Measurements from ENCODE around the gene DISC1. TPM values are rescaled to one million over a fixed set of nuclear protein-coding genes. Genes with fewer than 3 reads are reported as not detected.

The DISC1 gene
- total and polyA plus RNA-seq, 2 donors (not counting 1 experiment from before 2014, with no cell fraction given), result 2.7 to 4.3 TPM

DNA sequence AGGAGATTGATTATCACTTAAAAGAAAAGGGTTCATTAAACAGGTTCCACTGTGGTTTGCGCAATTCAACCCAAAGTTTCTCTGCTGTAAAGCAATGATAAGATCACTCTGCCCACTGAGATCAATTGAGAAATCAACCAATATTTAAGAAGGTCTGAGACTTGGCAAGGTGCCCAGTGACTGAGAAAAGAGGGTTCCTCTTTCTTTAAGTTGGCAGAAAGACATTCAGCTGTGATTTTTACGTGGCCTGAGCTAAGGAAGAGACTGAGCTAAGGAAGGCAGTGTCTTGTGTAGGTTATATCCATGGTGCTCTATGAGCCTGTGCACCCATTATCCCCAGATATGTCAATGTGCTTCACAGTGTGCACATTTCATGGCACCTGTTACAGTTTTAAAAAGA, 344.1 kb downstream of the DISC1 start:
- ATAC-seq (ENCODE audit: low read depth), result no peak
- H2AFZ ChIP-seq (ENCODE audit: insufficient read depth, low read depth, low read length, poor library complexity, severe bottlenecking), result no peak overlapping the region
- H3K27me3 ChIP-seq (replicated peaks in 1 of 4; ENCODE audit: control extremely low read depth in 1 of 4, control insufficient read depth in 3 of 4, insufficient read depth in 4 of 4, low read length in 3 of 4), result no peaks in the 10 kb centered on the region
- TF ChIP-seq, protein P1, sequence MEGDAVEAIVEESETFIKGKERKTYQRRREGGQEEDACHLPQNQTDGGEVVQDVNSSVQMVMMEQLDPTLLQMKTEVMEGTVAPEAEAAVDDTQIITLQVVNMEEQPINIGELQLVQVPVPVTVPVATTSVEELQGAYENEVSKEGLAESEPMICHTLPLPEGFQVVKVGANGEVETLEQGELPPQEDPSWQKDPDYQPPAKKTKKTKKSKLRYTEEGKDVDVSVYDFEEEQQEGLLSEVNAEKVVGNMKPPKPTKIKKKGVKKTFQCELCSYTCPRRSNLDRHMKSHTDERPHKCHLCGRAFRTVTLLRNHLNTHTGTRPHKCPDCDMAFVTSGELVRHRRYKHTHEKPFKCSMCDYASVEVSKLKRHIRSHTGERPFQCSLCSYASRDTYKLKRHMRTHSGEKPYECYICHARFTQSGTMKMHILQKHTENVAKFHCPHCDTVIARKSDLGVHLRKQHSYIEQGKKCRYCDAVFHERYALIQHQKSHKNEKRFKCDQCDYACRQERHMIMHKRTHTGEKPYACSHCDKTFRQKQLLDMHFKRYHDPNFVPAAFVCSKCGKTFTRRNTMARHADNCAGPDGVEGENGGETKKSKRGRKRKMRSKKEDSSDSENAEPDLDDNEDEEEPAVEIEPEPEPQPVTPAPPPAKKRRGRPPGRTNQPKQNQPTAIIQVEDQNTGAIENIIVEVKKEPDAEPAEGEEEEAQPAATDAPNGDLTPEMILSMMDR (IDR thresholded peaks at IDR 0.05), result no peak
- no peak for TF ChIP-seq EZH2 (IDR thresholded peaks at IDR 0.05; ENCODE audit: borderline replicate concordance, insufficient read depth, low read depth, low read length, poor library complexity, severe bottlenecking)
- 20% methylated on average over 1 of the region's 2 CpGs for WGBS (ENCODE audit: insufficient coverage)
- ChIA-PET POLR2A (no interaction called here), CTCF (no interaction called here)
- intact Hi-C loops (cut with micrococcal nuclease), result no loop called here
- Mint-ChIP-seq H3K27ac (no peak overlapping the region), H3K27me3 (no peaks in the 10 kb centered on the region), H3K9me3 (ENCODE audit: insufficient read depth) (no peaks in the 10 kb centered on the region), H3K4me1 (no peaks in the 10 kb centered on the region), H3K4me3 (no peak overlapping the region)
- no peak for DNase-seq
- H4K20me1 ChIP-seq (ENCODE audit: control insufficient read depth, insufficient read depth, low read length, poor library complexity, severe bottlenecking), result no peaks in the 10 kb centered on the region
- no peak overlapping the region for H3K4me3 ChIP-seq (ENCODE audit: control extremely low read depth in 1 of 5, extremely low read depth in 1 of 5, insufficient read depth in 1 of 5, low read depth in 2 of 5, low read length in 4 of 5)
- H3K9ac ChIP-seq (ENCODE audit: low read length), result no peak overlapping the region
- no peaks in the 10 kb centered on the region for H3K9me3 ChIP-seq (ENCODE audit: control extremely low read depth in 1 of 3, control insufficient read depth in 2 of 3, insufficient read depth in 1 of 3, low read length in 2 of 3)
- no peaks in the 10 kb centered on the region for H3K4me1 ChIP-seq (ENCODE audit: control insufficient read depth in 2 of 2, insufficient read depth in 2 of 2, low read length in 2 of 2)
- no peak overlapping the region for H3K4me2 ChIP-seq (replicated peaks; ENCODE audit: low read depth, low read length, poor library complexity, severe bottlenecking)
- no peaks in the 10 kb centered on the region for H3K79me2 ChIP-seq (ENCODE audit: control insufficient read depth, insufficient read depth, low read length)
- no peaks in the 10 kb centered on the region for H3K36me3 ChIP-seq (replicated peaks in 1 of 2; ENCODE audit: control extremely low read depth in 1 of 2, control insufficient read depth in 1 of 2, extremely low read depth in 1 of 2, insufficient read depth in 2 of 2, low read length in 1 of 2)
- no peak overlapping the region for H3K27ac ChIP-seq (ENCODE audit: low read length in 2 of 2)

DNA sequence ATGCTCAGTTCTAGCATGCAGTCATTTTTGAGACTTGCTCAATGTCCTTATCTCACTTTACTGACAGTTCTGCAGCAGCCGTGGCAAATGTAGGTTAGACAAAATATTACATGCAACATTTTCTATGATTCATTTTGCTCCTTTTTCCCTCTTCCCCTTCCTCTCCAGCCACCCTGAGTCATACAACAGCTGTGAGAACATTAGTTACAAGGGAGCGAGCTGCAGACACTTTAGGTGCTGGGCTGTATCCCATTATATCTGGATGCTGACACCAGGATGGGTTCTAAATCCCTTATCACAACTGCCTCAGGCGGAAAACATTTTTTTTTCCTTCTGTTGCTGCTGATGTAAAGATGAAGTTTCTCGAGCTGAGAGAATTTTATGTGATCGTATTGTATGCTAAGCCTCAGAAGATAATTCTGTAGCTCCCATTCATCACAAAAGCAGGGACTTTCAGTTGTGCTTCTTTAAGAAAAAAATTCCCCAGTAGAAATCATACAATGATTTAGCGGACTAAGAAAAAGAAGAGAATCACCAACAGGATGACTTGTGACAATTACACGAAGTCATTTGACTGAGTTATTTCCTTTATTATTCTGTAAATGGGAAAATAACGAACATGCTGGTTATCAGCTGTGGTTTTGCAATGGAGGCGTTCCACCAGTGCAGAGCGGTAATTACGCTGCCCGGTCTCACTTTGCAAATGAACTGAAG, 345.0 kb downstream of the DISC1 start:
- Histone ChIP-seq H4K20me1 (ENCODE audit: control insufficient read depth, insufficient read depth, low read length, poor library complexity, severe bottlenecking) (no peaks in the 10 kb centered on the region), H3K4me1 (ENCODE audit: control insufficient read depth in 2 of 2, insufficient read depth in 2 of 2, low read length in 2 of 2) (no peaks in the 10 kb centered on the region), H3K4me3 (ENCODE audit: control extremely low read depth in 1 of 5, extremely low read depth in 1 of 5, insufficient read depth in 1 of 5, low read depth in 2 of 5, low read length in 4 of 5) (no peak overlapping the region), H2AFZ (ENCODE audit: insufficient read depth, low read depth, low read length, poor library complexity, severe bottlenecking) (no peak overlapping the region), H3K27ac (ENCODE audit: low read length in 2 of 2) (no peak overlapping the region), H3K9me3 (ENCODE audit: control extremely low read depth in 1 of 3, control insufficient read depth in 2 of 3, insufficient read depth in 1 of 3, low read length in 2 of 3) (no peaks in the 10 kb centered on the region), H3K27me3 (replicated peaks in 1 of 4; ENCODE audit: control extremely low read depth in 1 of 4, control insufficient read depth in 3 of 4, insufficient read depth in 4 of 4, low read length in 3 of 4) (no peaks in the 10 kb centered on the region), H3K4me2 (replicated peaks; ENCODE audit: low read depth, low read length, poor library complexity, severe bottlenecking) (no peak overlapping the region), H3K36me3 (replicated peaks in 1 of 2; ENCODE audit: control extremely low read depth in 1 of 2, control insufficient read depth in 1 of 2, extremely low read depth in 1 of 2, insufficient read depth in 2 of 2, low read length in 1 of 2) (no peaks in the 10 kb centered on the region), H3K9ac (ENCODE audit: low read length) (no peak overlapping the region), H3K79me2 (ENCODE audit: control insufficient read depth, insufficient read depth, low read length) (no peaks in the 10 kb centered on the region)
- TF ChIP-seq EZH2 (IDR thresholded peaks at IDR 0.05; ENCODE audit: borderline replicate concordance, insufficient read depth, low read depth, low read length, poor library complexity, severe bottlenecking), result no peak
- TF ChIP-seq, protein P1 (IDR thresholded peaks at IDR 0.05), result no peak
- intact Hi-C loops (cut with micrococcal nuclease), result no loop called here
- ATAC-seq (ENCODE audit: low read depth), result no peak
- ChIA-PET CTCF (no interaction called here), POLR2A (no interaction called here)
- Mint-ChIP-seq H3K27ac (no peak overlapping the region), H3K4me3 (no peak overlapping the region), H3K4me1 (no peaks in the 10 kb centered on the region), H3K27me3 (no peaks in the 10 kb centered on the region), H3K9me3 (ENCODE audit: insufficient read depth) (peaks cover 2% of the 10 kb centered on the region)
- DNase-seq, result no peak
- WGBS (ENCODE audit: insufficient coverage), result 93% methylated on average over 8 of the region's 12 CpGs
